Kasumi-1 (cell line): Measurements from ENCODE around the gene KCNQ1OT1.

Source experiments
- DNase-seq, 2 experiments: peaks; one replicate each; lab custom pipeline; 2025; lab: John Stamatoyannopoulos, UW

The KCNQ1OT1 gene

DNA sequence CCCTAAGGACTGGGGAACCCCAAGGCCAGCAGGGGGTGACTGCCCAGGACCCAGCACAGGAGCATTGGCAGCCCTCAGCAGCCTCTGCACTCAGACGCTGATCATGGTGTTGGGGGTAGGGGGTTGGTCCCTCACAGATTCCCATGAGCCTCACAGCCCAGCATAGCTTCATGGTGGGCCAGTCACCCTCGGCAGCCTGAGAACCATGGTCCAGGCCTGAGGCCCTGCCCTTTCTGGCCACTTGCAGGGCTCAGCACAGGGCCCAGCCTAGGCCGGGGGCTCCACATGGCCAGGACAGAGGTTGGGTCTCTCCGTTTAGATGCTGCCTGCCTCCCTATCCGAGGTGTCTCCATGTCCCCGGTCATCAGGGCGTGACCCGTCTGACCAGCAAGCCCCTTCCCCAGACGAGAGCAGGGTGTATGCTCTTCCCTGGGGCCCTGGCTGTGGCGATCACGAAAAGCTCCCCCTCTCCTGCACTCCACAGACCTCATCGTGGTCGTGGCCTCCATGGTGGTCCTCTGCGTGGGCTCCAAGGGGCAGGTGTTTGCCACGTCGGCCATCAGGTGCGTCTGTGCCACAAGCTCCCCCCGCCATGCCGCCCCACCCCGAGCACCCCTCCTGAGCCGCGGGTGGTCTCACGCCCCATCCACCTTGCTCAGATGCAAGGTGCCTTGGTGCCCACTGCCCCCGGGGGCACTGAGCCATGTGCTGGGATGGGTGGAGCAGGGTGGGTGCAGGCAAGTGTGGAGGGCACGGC is 128.8 kb downstream of the KCNQ1OT1 start:
- DNase-seq = no peak

DNA sequence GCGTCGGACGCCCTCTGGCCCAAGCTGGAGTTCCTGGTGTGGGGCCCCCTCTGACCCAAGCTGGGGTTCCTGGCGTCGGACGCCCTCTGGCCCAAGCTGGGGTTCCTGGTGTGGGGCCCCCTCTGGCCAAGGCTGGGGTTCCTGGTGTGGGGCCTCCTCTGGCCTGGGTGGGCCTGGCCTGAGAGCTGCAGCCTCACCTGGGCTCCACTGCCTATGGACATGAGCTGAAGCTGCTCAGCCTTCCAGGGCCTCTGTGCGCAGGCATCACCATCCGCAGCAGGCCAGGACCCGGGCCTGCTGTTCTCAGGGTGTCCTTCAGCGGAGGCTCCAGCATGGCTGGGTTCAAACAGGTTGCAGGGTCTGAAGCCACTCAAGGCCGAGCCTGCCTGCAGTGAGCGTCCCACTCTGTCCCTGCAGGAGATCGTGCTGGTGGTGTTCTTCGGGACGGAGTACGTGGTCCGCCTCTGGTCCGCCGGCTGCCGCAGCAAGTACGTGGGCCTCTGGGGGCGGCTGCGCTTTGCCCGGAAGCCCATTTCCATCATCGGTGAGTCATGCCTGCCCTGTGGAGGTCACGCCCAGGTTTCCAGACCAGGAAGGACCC is 129.5 kb downstream of the KCNQ1OT1 start:
- DNase-seq = no peak

- no peak for DNase-seq
Observed at GRCh38 chr11:2569731-2570210, 130.0 kb downstream of the KCNQ1OT1 start.

DNA sequence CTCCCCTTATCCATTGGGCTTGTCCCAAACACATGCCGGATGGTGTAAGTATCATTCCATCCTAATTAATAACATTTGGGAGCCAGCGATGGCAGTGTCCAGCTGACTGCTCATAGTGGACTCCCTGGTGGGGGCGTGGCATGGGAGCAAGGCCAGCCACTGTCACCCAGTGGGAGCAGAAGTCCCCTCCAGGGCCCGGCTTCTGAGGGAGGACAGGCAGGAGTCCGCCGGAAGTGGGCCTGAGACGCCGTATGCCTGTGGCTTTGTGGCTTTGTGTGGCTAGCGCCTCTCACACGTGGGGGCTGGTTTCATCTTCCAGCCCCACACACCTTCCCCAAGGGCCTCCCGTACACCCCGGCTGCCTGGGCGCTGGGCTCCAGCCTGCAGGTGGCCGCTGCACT is 130.5 kb downstream of the KCNQ1OT1 start:
- no peak for DNase-seq

DNA sequence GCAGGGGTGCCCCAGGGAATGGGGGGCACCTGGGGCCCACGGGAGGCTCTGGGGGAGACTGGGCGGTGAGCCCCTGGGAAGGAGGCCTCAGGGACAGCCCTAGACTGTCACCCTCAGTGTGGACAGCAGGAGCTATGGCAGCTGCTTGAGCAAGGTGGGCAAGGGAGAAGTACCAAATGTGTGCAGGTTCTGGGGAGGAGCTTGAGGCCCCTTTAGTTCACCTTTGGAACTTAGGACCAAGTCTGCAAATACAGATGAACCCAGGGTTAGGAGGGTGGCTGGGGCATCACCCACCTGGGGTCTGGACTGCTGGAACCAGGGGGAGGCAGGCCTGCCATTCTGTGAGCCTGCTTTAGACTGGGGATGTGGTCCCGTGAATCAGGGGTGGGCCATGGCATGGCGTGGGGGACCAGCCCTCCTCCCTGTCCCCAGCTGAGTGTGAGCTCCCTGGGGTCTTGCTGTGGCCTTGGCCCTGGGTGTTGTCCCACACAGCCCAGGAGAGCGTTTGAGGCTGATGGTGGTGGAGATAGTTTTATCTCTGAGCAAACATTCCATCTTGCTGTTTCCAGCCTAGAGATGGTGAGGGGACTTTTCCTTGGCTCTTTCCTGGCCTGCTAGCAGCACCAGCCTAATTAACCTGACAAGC is 132.6 kb downstream of the KCNQ1OT1 start:
- no peak for DNase-seq

GRCh38 chr11:2566223-2567025 is 133.4 kb downstream of the KCNQ1OT1 start:
- no peak for DNase-seq

- DNase-seq = no peak
Observed at GRCh38 chr11:2565447-2566222, 134.2 kb downstream of the KCNQ1OT1 start.

DNA sequence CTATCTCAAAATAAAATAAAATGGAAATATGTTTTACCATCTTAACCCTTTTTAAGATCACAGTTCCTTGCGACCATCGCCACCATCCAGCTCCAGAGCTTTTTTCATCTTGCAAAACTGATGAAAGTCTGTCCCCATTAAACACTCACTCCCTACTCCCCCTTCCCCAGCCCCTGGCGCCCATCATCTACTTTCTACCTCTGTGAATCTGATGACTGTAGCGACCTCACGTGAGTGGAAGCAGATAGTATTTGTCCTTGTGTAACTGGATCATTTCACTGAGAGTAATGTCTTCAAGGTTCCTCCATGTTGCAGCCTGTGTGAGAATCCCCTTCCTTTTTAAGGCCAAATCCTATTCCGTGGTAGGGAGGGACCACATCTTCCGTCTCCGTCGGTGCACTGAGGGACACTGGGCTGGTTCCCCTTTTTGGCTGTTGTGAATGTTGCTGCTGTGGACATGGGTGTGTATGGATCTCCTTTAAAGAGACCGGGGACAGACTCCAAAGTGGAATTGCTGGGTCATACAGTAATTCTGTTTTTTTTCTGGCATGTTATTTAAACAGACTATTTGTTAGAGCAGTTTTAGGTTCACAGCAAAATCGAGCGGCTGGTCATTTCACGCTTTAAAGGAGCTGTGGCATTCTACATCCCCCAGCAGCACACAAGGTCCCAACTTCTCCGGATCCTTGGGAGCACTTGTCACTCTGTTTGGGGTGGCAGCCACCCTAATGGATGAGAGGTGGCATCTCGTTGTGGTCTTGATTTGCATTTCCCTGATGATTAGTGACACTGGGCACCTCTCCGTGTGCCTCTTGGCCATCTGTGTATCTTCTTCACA is 135.0 kb downstream of the KCNQ1OT1 start:
- no peak for DNase-seq

GRCh38 chr11:2564008-2564530 is 135.7 kb downstream of the KCNQ1OT1 start:
- no peak for DNase-seq

DNA sequence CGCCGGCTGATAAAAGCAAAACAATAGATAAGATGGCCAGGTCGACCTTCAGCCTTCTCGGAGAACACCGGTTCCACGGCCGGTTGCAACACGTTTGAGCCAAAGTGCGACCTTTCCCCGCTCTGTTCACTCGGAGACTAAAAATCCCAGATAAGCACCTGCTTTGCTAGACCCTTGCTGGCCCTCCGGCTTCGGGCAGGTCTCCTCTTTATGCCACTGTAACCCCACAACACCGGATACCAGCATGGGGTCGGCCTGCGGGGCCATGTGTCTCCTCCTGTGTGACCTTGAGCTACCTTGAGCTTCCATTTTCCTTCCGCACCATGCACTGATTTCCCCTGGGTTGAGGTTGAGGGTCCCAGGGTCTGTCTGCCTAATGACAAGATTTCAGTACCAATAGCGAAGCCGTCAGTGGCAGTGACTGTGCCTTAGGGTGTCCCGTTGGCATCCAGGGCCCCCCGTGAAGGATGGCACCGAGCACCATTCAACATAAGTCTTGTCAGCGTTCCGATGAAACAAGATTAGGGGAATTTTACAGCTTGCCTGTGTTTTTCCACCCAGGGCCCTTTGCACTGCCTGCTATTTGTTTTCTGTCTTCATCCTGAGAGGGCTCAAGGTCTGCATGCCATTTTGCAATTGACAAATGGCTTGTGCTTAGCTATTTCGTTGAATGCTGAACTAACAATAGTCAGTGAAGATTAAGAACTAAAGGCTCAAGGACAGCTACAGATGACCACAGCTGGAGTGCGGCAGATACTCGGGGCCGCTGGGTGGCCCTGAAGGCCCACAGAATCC is 136.4 kb downstream of the KCNQ1OT1 start:
- no peak for DNase-seq

- no peak for DNase-seq
Observed at GRCh38 chr11:2562890-2563212, 136.9 kb downstream of the KCNQ1OT1 start.

- no peak for DNase-seq
Observed at GRCh38 chr11:2561696-2562581, 137.9 kb downstream of the KCNQ1OT1 start.

DNA sequence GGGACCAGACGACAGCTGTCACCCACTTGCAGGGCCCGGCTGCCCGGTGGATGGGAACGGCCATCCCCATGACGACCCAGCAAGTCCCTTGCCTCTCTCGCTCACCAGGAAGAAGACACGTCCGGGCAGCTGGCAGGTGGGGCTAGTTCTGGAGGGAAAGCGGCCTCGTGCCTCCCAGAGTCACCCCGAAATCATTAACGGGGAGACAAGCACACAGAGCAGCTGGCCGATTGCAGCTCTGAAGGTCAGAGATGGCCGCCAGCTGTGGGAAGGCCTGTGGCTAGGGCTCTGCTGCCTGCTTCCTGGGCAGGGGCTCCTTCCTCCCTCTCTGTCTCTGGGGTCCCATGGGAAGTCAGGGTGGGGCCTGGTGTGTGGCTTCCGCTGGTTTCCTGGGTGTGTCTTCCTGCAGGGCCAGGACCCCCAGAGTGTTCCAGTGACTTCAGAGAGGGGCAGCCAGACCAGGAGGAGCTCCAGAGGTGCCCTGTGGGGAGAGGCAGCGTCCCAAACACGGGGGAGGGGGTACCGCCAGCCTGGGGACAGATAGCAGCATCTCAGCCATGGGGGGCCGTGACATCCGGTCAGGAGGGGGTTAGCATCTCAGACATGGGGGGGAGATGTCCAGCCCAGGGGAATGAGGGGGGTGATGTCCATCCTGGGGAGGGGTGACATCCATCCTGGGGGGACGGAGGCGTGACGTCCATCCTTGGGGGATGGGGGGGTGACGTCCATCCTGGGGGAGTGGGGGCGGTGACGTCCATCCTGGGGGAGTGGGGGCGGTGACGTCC is 140.1 kb downstream of the KCNQ1OT1 start:
- no peak for DNase-seq

DNA sequence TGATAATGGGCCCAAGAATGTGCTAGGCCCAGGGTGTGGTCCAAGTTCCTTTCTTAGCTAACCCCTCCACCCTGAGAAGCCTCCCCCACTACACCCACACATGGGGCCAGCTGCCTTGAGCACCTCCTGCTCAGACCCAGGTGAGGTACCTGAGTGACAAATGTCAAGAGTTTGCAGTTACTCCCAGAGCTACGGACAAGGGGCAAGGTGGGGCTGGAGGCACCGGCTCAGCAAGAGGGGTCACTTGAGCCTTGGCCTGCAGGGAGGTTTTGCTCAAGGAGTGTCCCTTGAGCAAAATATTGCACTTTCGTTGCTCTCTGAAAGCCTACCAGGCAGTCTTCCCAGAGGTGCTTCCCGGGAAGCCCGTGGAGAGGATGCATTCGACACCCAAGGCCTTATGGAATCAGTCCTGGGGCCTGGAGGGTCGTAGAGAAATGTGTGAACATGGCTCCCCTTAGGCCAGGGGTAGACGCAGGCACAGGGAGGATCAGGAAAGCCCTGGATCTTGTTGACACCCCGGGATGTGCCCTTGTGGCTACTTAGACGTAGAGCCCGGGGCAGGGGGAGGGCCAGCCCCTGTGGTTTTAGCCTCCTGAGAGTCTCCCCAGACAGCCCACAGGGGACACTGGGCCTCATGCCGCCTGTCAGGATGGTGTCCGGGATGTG is 140.8 kb downstream of the KCNQ1OT1 start:
- DNase-seq = no peak

- DNase-seq = no peak
Observed at GRCh38 chr11:2558397-2558796, 141.4 kb downstream of the KCNQ1OT1 start.
